GM19193 (cell line): ENCODE data around the gene IL19.

Source experiments
- POLR2A ChIP-seq: IDR thresholded peaks from 4 replicates; pipeline ENCODE4 v1.6.1; 2011; ENCODE audit not compliant: insufficient read depth, insufficient read length; ENCODE audit errors: extremely low read depth

The IL19 gene

DNA sequence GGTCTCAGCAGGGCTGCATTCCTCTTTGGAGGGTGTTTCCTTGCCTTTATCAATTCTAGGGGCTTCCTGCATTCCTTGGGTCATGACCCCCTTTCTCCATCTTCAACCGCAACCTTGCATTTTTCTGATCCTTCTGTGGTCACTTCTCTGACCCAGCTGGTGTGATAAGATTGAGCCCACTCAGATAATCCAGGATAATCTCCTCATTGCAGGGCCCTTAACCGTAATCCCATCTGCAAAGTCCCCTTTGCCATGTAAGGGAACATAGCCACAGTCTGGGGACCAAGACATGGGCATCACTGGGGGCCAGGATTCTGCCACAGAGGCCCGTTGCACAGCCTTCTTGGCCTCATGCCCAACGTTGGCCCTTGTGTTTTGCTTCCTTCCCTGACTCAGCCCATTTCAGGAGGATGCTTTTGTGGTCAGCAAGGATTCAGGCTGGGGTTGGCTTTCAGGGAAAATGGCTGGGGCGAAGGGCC lies 35.0 kb upstream of the IL19 start:
- TF ChIP-seq POLR2A = no peak

GRCh38 chr1:206736878-206737728 lies 33.5 kb upstream of the IL19 start:
- no peak for TF ChIP-seq POLR2A

GRCh38 chr1:206737729-206738201 lies 32.8 kb upstream of the IL19 start:
- no peak for TF ChIP-seq POLR2A

DNA sequence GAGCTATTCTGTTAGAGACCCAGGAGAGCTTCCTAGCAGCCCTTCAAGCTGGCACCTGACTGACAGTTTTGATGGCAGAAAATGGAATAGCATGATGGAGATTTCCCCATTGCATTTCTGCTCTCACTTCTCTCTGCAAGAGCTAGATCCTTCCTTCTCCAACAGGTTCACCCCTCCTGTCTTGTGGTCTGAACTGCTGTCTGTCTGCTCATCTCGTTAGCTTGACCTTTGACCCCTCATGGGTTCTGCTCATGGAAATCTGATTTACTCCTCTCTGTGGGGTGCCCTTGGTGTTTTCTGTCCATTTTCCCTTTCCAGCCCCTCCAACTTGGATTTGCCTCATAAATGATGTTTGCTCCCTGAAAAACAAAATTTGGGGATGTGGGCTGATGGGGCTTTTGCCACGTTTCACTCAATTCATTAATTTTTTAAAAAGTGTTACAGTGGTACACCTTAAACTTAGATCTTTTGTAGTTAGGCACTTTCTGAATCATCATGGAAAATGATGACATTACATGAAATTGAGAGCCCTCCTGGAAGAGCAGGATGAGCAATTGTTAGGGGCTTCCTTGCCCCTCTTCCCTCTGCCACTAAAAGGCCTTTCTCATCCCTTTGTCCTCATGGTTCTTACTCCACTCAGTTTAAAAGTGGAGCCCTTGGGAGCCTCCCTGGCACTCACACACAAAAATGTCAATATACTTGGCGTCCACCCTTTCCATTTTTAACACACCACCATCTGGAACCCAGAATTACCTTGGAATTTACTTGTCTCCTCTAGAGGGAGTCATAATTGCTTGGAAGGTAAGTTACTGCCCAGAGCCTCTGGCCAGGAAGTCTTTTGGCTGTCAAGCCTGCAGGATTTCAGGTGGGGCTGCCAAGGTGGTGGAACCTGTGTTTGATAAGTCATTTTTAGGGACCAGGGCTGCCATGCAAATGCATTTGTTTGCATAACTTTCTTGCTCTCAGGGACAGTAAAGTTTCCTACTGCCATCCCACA lies 31.9 kb upstream of the IL19 start:
- no peak for TF ChIP-seq POLR2A

GRCh38 chr1:206739411-206740076 lies 31.0 kb upstream of the IL19 start:
- TF ChIP-seq POLR2A = peak; percentile 79

DNA sequence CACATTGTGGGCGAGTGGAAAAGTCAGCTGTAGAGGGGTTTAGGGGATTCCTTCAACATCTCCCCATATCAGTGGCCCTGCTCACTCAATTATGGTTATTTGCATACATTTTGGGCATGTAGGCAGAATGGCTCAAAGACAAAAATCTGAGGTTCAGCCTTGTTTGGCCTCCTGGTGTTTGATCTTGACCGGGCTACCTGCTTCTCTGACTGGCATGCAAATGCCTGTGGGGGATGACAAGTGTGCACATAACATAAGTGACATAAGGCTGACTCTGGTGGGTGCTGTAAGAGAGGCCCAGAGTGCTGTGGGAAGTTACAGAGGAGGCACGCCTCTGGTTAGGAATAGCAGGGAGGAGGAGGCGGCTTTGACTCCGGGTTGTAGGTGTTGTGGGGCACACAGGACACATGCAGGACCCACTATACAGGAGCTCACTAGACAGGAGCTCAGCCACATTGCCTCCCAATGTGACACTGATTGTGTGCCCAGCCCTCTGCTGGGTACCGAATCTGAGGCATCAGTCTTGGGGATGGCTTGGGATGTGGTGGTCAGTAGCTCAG lies 29.4 kb upstream of the IL19 start:
- TF ChIP-seq POLR2A = no peak

- TF ChIP-seq POLR2A = no peak
Measured at GRCh38 chr1:206742719-206743383, 27.7 kb upstream of the IL19 start.

DNA sequence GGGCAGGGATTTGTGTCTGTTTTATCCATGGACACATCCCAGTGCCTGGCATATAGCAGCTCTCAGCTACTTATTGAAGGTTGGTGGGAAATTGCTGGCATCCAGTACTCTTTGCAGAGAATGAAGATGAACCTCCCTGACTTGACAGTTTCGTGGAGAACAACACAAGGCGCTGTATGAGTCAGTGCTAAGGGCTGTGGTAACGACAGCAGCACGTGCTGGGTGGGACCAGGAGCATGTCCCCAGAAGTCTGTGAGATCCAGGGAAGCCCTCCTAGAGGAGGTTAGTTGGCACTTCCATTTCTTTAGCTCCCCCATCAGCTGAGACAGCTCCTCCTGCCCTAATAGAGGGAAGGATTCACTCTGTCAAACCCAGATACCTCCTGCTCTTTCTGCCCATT lies 25.9 kb upstream of the IL19 start:
- no peak for TF ChIP-seq POLR2A

DNA sequence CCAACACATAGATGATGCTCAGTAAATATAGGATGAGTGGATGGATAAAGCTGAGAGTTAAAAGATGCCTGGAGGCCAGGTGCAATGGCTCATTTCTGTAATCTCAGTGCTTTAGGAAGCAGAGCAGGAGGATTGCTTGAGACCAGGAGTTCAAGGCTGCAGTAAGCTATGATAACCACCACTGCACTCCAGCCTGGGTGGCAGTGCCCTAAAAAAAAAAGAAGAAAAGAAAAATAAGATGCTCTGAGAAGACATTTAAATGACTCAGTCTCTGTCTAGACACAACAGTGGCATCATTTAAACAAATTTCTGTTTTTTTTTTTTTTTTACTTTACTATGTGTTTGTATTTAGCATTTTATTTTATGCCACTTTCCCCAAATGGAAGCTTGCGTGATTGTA lies 25.3 kb upstream of the IL19 start:
- no peak for TF ChIP-seq POLR2A

DNA sequence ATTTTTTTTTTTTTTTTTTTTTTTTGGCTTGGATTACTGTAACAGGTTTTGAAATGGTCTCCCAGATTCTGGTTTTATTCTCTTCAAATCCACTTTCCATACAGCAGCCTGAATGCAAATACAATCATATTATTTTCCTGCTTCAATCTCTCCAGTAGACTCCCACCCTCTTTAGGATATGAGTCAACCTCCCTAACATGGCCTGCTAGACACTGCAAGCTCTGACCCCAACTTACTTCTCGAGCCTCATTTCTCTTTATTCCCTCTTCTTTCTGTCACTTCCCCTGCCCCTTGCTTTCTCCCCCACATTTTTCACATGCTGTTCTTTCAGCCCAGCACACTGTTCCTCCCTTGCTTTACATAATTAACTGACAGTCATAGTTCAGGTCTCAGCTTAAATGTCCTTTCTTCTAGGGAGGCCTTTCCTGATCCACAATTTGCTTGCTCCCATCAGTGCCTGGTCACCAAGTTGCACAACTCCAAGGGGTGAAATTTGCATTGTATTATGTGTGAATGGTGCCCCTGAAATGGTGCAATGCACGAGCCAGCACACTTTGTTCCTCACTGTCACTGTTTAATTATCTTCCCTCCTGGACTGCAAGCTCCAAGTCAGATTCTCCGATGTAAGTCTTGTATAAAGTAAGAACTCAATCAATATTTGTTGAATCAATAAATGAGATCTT lies 22.1 kb upstream of the IL19 start:
- no peak for TF ChIP-seq POLR2A

- TF ChIP-seq POLR2A = no peak
Measured at GRCh38 chr1:206751891-206752290, 18.7 kb upstream of the IL19 start.

DNA sequence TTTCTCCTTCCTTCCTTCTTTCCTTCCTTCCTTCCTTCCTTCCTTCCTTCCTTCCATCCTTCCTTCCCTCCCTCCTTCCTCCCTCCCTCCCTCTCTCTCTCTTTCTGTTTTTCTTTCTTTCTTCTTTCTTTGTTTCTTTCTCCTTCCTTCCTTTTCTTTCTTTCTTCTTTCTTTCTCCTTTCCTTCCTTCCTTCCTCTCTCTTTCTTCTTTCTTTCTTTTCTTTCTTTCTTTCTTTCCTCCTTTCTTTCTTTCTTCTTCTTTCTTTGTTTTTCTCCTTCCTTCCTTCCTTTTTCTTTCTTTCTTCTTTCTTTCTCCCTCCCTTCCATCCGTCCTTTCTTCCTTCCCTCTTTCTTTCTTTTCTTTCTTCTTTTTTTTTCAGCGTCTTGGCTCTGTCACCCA lies 18.1 kb upstream of the IL19 start:
- TF ChIP-seq POLR2A = no peak

GRCh38 chr1:206753141-206753540 lies 17.4 kb upstream of the IL19 start:
- no peak for TF ChIP-seq POLR2A
